Measurements from ENCODE around the gene TFCP2. TPM values are rescaled to one million over a fixed set of nuclear protein-coding genes. Genes with fewer than 3 reads are reported as not detected.
"Not testable (repeated sequence)": the region's sequence is repeated elsewhere in the genome, so short reads cannot be mapped to it uniquely, and the experiment has no call there.

Gene TFCP2
- total RNA-seq, 2 experiments from 2014 or later, result 34.5 to 38.8 TPM

DNA sequence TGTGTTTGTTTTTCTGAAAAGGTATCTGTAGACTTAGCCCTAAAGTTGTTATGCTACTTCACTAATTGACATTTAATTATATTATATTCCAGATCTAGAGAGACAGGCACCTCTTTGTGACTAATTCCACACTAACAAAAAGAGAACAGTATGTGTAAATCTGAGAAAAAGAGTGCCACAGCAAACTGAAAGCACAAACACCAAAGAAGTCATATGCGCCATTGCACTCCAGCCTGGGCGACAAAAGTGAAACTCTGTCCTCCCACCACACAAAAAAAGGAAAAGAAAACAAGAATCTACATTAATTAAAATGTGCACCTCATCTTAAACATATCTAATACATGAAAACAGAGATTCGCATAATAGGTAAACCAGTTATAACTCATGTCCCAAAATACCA is 85.1 kb downstream of the TFCP2 start:
- ChIA-PET POLR2A (no interaction called here), CTCF (no interaction called here)
- H3K9me3 Mint-ChIP-seq (ENCODE audit: insufficient read depth), result no peaks in the 10 kb centered on the region
- no peak for ATAC-seq
- H3K36me3 Mint-ChIP-seq (ENCODE audit: low read depth), result peaks cover 8% of the 10 kb centered on the region
- peaks cover 12% of the 10 kb centered on the region for H3K4me1 Mint-ChIP-seq (ENCODE audit: low read depth)
- no peaks in the 10 kb centered on the region for H3K27me3 Mint-ChIP-seq (ENCODE audit: low read depth)
- no peak for DNase-seq
- H3K27ac Mint-ChIP-seq, result no peak overlapping the region
- H3K4me3 Mint-ChIP-seq, result no peak overlapping the region

DNA sequence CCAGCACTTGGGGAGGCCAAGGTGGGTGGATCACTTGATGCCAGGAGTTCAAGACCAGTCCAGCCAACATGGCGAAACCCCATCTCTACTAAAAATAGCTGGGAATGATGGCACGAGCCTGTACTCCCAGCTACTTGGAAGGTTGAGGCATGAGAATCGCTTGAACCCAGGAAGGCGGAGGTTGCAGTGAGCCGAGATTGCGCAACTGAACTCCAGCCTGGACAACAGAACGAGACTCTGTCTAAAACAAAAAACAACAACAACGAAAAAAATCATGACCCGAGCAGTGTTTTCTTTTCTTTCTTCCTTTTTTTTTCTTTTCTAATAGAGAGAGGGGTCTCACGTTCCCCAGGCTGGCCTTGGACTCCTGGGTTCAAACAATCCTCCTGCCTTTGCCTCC is 86.0 kb downstream of the TFCP2 start:
- ChIA-PET CTCF (interaction anchor here (2.0 kb wide), 1 partner anchor 42 kb away, joined by 5 read pairs; no protein-coding TSS in a partner anchor), POLR2A (interaction anchor here (0.9 kb wide), 1 partner anchor 236 kb away, joined by 4 read pairs; no protein-coding TSS in a partner anchor)
- Mint-ChIP-seq H3K9me3 (ENCODE audit: insufficient read depth) (no peaks in the 10 kb centered on the region), H3K4me1 (ENCODE audit: low read depth) (peaks cover 21% of the 10 kb centered on the region), H3K27me3 (ENCODE audit: low read depth) (no peaks in the 10 kb centered on the region), H3K36me3 (ENCODE audit: low read depth) (peaks cover 8% of the 10 kb centered on the region), H3K4me3 (no peak overlapping the region), H3K27ac (no peak overlapping the region)
- ATAC-seq (no peak), DNase-seq (no peak)

DNA sequence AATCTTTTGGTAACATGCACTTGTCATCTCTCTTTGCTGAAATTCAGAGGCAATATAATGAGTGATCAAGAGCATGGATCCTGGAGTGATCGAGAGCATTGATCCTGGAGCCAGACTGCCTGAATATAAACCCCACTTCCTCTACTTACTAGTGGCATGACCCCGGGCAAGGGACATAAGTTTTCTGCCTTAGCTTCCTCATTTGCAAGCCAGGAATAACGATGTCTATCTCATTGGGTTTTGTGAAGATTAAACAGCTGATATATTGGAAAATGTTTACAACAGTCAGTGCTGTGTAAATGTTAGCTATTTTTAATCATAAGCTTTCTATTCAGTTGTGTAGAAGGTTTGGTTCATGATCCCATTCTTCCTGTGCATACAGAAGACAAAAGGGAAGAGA is 87.2 kb downstream of the TFCP2 start:
- H3K4me3 Mint-ChIP-seq, result no peak overlapping the region
- H3K36me3 Mint-ChIP-seq (ENCODE audit: low read depth), result peaks cover 7% of the 10 kb centered on the region
- no peaks in the 10 kb centered on the region for H3K27me3 Mint-ChIP-seq (ENCODE audit: low read depth)
- no peak overlapping the region for H3K27ac Mint-ChIP-seq
- H3K4me1 Mint-ChIP-seq (ENCODE audit: low read depth), result peaks cover 23% of the 10 kb centered on the region
- ATAC-seq (no peak), DNase-seq (no peak)
- ChIA-PET POLR2A (no interaction called here), CTCF (interaction anchor here (1.2 to 2.0 kb wide), 2 partner anchors 41 to 255 kb away, joined by 3 to 5 read pairs; no protein-coding TSS in a partner anchor)
- H3K9me3 Mint-ChIP-seq (ENCODE audit: insufficient read depth), result no peaks in the 10 kb centered on the region

DNA sequence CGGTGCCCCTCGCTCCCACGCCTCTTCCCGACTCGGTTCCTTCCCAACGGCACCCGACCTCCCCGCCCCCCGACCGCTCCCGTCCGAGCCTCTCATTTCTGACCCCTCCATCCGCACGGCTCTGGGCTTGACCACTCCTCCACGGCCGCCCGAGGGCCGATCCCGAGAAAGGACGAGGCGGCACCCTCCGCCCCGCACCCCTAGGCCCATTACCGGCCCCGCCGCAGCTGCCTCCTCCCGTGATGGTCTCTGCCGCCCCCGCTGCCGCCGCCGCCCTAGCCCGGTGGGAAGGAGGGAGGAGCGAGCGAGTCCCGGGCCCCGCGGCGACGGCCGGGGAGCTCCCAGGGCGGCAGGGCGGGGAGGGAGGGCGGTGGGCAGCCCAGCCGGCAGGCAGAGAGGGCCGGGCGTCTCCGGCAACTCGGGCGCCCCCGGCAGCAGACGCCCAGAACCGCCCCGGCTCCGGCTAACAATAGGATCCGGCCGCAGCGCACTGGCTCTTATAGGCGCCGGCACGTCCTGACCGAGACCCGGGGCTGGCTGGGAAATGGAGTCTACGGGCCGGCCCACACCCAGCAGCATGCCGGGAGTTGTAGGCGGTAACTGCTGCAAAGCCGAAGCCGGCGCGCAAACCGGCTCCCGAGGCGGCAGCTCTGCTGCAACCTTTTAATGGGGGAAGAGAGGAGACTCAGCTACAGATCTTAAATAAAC is 89.7 kb downstream of the TFCP2 start, which contains the start of gene CSRNP2:
Gene CSRNP2 (minus strand): TSS at position 471 of the 708 bp plus-strand sequence. CDS start 7,035 bp downstream, outside the sequence.
- ChIA-PET POLR2A (interaction anchor here (0.6 to 2.8 kb wide), 20 partner anchors 9 to 319 kb away, joined by 3 to 15 read pairs (median 4); partner anchors contain the start of genes ATF1, DAZAP2, LETMD1 and POU6F1), CTCF (interaction anchor here (0.6 to 1.8 kb wide), 6 partner anchors 31 to 971 kb away, joined by 3 to 4 read pairs (median 3); partner anchors contain the start of genes COX14 and DAZAP2)
- peak; percentile 97 for DNase-seq
- Mint-ChIP-seq H3K36me3 (ENCODE audit: low read depth) (peaks cover 8% of the 10 kb centered on the region), H3K27me3 (ENCODE audit: low read depth) (no peaks in the 10 kb centered on the region), H3K4me3 (peak within 1 kb of the TSS; percentile 92), H3K4me1 (ENCODE audit: low read depth) (peaks cover 25% of the 10 kb centered on the region), H3K9me3 (ENCODE audit: insufficient read depth) (no peaks in the 10 kb centered on the region), H3K27ac (peak within 1 kb of the TSS; percentile 82)
- ATAC-seq, result peak; percentile 99

DNA sequence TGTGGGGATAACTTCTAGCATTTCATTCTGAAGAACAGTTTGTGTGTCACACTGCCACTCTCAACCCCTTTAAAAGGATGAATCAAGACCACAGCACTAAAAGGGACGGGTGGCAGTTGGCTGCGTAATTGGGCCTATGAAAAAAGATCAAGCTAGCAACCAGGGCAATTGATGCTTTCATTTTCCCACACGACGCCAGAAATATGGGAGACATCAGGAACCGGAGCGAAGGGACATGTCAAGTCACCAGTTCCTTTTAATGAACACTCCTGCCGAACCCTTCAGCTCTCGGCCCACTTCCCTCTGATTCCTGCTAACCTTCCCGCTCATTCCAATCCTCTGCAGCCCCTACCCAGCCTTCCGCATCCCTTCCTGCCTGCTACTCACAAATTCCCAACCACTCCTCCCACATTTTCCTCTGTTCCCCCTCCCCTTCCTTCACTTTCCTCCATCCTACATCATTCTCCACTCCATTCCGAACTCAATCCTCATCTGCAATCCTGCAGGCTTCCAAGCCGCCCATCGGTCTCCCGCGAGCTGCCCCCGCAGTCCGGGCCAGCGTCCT is 90.3 kb downstream of the TFCP2 start:
- Mint-ChIP-seq H3K4me1 (ENCODE audit: low read depth) (peaks cover 21% of the 10 kb centered on the region), H3K27me3 (ENCODE audit: low read depth) (no peaks in the 10 kb centered on the region), H3K9me3 (ENCODE audit: insufficient read depth) (no peaks in the 10 kb centered on the region), H3K4me3 (peak overlapping the region; percentile 92), H3K36me3 (ENCODE audit: low read depth) (peaks cover 8% of the 10 kb centered on the region), H3K27ac (peak overlapping the region; percentile 82)
- ChIA-PET POLR2A (interaction anchor here (0.8 to 2.8 kb wide), 17 partner anchors 8 to 318 kb away, joined by 3 to 15 read pairs (median 4); partner anchors contain the start of genes ATF1, DAZAP2, LETMD1 and POU6F1), CTCF (interaction anchor here (0.7 to 1.8 kb wide), 6 partner anchors 31 to 971 kb away, joined by 3 to 4 read pairs (median 3); partner anchors contain the start of genes COX14 and DAZAP2)
- DNase-seq (peak; percentile 42), ATAC-seq (no peak)

DNA sequence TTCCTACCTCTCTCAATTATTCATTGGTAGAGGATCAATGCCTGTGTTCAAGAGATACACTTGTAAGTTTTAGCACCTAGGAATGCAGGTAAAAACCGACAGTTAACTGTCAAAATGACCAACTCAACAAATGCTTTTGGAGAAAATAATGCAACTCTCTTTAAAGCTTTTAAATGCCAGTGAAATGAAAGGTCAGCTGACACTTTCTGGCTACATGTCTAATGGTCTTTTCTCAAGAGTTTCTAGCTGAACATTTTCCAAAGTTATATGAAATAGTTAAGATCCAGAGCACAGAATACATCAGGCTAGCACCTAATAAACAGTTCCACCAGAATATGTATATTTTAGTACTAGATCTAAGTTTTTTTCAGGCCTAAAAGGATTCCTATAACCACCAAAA is 91.5 kb downstream of the TFCP2 start:
- Mint-ChIP-seq H3K4me1 (ENCODE audit: low read depth) (peaks cover 26% of the 10 kb centered on the region), H3K27ac (no peak overlapping the region), H3K27me3 (ENCODE audit: low read depth) (no peaks in the 10 kb centered on the region), H3K36me3 (ENCODE audit: low read depth) (peaks cover 8% of the 10 kb centered on the region), H3K9me3 (ENCODE audit: insufficient read depth) (no peaks in the 10 kb centered on the region), H3K4me3 (no peak overlapping the region)
- ATAC-seq (no peak), DNase-seq (no peak)
- CTCF ChIA-PET, result interaction anchor here (1.0 to 1.6 kb wide), 3 partner anchors 29 to 137 kb away, joined by 3 to 5 read pairs (median 3); partner anchors contain the start of gene LETMD1
- POLR2A ChIA-PET, result interaction anchor here (1.4 to 2.8 kb wide), 2 partner anchors 27 to 157 kb away, joined by 4 to 14 read pairs; partner anchors contain the start of gene DAZAP2

DNA sequence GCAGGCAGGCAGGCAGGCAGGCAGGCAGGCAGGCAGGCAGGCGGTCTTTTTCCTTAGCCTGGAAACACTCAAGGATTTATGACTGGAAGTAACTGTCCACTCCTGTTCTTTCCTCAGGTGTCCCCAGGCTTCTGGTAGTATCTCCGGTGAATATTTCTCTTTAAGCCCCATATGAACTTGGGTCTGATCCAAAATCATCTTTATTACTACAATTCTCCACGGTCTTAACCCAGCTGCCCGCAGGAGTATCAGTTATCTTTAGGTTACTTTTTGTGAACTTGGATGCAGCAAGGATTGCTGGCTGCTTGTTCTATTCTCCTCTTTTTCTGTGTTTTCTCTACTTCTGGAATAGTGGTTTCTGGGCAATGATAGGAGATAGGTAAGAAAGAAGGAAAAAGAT is 92.8 kb downstream of the TFCP2 start:
- H3K27ac Mint-ChIP-seq, result no peak overlapping the region
- DNase-seq, result no peak
- no peak overlapping the region for H3K4me3 Mint-ChIP-seq
- no peak for ATAC-seq
- H3K36me3 Mint-ChIP-seq (ENCODE audit: low read depth), result peaks cover 13% of the 10 kb centered on the region
- POLR2A ChIA-PET, result interaction anchor here (0.6 kb wide), 2 partner anchors 10 to 164 kb away, joined by 3 read pairs; no protein-coding TSS in a partner anchor
- CTCF ChIA-PET, result interaction anchor here (1.6 kb wide), 2 partner anchors 139 to 261 kb away, joined by 4 to 5 read pairs; no protein-coding TSS in a partner anchor
- H3K9me3 Mint-ChIP-seq (ENCODE audit: insufficient read depth), result no peaks in the 10 kb centered on the region
- peaks cover 36% of the 10 kb centered on the region for H3K4me1 Mint-ChIP-seq (ENCODE audit: low read depth)
- H3K27me3 Mint-ChIP-seq (ENCODE audit: low read depth), result no peaks in the 10 kb centered on the region

DNA sequence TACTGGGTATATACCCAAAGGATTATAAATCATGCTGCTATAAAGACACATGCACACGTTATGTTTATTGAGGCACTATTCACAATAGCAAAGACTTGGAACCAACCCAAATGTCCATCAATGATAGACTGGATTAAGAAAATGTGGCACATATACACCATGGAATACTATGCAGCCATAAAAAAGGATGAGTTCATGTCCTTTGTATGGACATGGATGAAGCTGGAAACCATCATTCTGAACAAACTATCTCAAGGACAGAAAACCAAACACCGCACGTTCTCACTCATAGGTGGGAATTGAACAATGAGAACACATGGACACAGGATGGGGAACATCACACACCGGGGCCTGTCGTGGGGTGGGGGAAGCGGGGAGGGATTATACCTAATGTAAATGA is 94.1 kb downstream of the TFCP2 start:
- ATAC-seq; H3K27ac Mint-ChIP-seq; CTCF ChIA-PET; POLR2A ChIA-PET; H3K9me3 Mint-ChIP-seq (ENCODE audit: insufficient read depth); H3K4me3 Mint-ChIP-seq; H3K27me3 Mint-ChIP-seq (ENCODE audit: low read depth); DNase-seq: not testable (repeated sequence)
- peaks cover 14% of the 10 kb centered on the region for H3K36me3 Mint-ChIP-seq (ENCODE audit: low read depth)
- peaks cover 32% of the 10 kb centered on the region for H3K4me1 Mint-ChIP-seq (ENCODE audit: low read depth)

DNA sequence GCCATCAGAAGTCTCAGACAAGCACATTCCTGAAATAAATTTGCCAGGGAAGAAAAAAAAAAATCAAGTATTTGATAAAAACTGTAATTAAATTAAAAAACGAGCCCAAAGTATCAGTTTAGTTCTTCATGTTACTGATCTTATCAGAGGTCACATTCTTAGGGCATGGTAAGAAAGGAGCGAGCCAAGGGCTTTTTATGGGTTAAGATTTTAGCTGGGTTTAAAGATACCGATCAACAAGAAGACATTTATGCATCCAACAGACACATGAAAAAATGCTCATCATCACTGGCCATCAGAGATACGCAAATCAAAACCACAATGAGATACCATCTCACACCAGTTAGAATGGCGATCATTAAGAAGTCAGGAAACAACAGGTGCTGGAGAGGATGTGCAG is 94.6 kb downstream of the TFCP2 start:
- H3K4me3 Mint-ChIP-seq; DNase-seq; CTCF ChIA-PET; POLR2A ChIA-PET; ATAC-seq; H3K27me3 Mint-ChIP-seq (ENCODE audit: low read depth); H3K9me3 Mint-ChIP-seq (ENCODE audit: insufficient read depth); H3K27ac Mint-ChIP-seq: not testable (repeated sequence)
- Mint-ChIP-seq H3K36me3 (ENCODE audit: low read depth) (peaks cover 13% of the 10 kb centered on the region), H3K4me1 (ENCODE audit: low read depth) (peaks cover 28% of the 10 kb centered on the region)

DNA sequence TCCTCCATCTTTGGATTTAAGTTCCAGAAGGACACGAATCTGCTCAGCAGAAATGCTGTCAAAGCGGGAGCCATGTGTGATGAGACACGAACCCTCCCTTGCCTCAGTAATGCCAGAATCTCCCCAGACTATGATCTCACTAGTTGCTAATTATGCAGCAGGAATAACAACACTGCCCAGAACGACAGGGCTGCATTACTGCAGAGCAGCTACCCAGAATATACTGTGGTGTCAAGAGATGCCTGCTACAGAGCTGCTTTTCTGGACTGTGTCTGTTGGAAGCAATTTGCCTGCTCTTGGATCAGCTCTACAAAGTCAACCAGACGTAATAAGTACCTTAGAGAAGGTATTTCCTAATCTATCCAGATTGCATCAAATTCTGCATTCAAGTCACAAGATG is 95.0 kb downstream of the TFCP2 start:
- CTCF ChIA-PET, result no interaction called here
- POLR2A ChIA-PET, result no interaction called here
- H3K9me3 Mint-ChIP-seq (ENCODE audit: insufficient read depth), result no peaks in the 10 kb centered on the region
- peaks cover 27% of the 10 kb centered on the region for H3K4me1 Mint-ChIP-seq (ENCODE audit: low read depth)
- H3K27ac Mint-ChIP-seq, result no peak overlapping the region
- H3K4me3 Mint-ChIP-seq, result no peak overlapping the region
- peaks cover 17% of the 10 kb centered on the region for H3K36me3 Mint-ChIP-seq (ENCODE audit: low read depth)
- ATAC-seq, result no peak
- no peaks in the 10 kb centered on the region for H3K27me3 Mint-ChIP-seq (ENCODE audit: low read depth)
- no peak for DNase-seq

DNA sequence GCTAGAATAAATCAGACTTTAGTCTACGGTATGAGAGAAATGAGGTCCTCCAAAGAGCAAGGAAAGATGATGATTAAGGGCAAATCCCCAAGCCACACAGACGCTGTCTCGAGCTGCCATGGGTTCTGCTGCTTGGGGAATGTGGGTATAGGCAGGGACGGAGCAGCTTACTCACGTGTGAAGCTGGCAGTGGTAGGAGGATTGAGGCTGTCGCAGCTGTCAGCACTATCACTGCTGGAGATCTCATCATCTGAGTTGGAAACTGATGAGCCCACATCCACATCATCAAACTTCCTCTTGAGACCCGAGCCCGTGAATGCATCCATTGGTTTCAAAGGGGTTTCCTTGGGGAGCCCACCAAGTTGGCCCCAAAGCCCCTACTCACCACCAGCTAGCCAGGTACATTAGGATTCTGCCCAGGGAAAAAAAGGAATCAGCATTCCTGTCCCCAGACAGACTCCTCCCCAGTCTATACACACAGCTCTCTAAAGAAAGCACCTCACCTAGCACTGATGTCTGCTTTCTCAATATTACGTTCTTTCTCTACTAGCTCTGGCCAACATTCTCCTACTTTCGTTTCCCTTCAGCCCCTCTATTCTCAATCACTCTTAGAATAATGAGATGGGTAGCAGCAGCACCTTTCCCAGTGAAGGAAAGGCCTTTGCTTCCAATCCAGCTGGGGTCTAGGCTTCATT is 96.6 kb downstream of the TFCP2 start:
- ChIA-PET CTCF (interaction anchor here (1.0 to 1.7 kb wide), 4 partner anchors 14 to 311 kb away, joined by 3 to 7 read pairs (median 3); no protein-coding TSS in a partner anchor), POLR2A (interaction anchor here (0.6 to 1.1 kb wide), 2 partner anchors 152 to 169 kb away, joined by 3 read pairs; a partner anchor contains a TSS)
- DNase-seq (no peak), ATAC-seq (no peak)
- H3K27ac Mint-ChIP-seq, result no peak overlapping the region
- H3K9me3 Mint-ChIP-seq (ENCODE audit: insufficient read depth), result no peaks in the 10 kb centered on the region
- H3K36me3 Mint-ChIP-seq (ENCODE audit: low read depth), result peaks cover 17% of the 10 kb centered on the region
- no peak overlapping the region for H3K4me3 Mint-ChIP-seq
- peaks cover 16% of the 10 kb centered on the region for H3K4me1 Mint-ChIP-seq (ENCODE audit: low read depth)
- no peaks in the 10 kb centered on the region for H3K27me3 Mint-ChIP-seq (ENCODE audit: low read depth)
